HepG2 (cell line): ENCODE data around the gene PDPK1. TPM values are rescaled to one million over a fixed set of nuclear protein-coding genes. Genes with fewer than 3 reads are reported as not detected.

Experiments
- HINFP ChIP-seq: sonication (generic); formaldehyde crosslinking; IDR thresholded peaks from 2 replicates; pipeline ENCODE4 v1.4.0; 2020; ENCODE audit warnings: low read depth, mild to moderate bottlenecking, missing genetic modification reagents
- HNRNPUL1 ChIP-seq: fragments of 200-400 bp; formaldehyde crosslinking; IDR thresholded peaks from 2 replicates; pipeline ENCODE4 v1.6.1; 2017; ENCODE audit warnings: low read depth, mild to moderate bottlenecking, low read length, moderate library complexity
- KDM5B ChIP-seq: sonication (generic); formaldehyde crosslinking; IDR thresholded peaks from 2 replicates; pipeline ENCODE4 v1.4.0; 2020; ENCODE audit warnings: missing genetic modification reagents, mild to moderate bottlenecking, borderline replicate concordance
- PAXIP1 ChIP-seq: sonication (generic); formaldehyde crosslinking; conservative IDR thresholded peaks from 2 replicates; pipeline ENCODE4 v1.4.0; 2020; ENCODE audit warnings: mild to moderate bottlenecking, missing genetic modification reagents, moderate library complexity
- POGZ ChIP-seq: sonication (generic); formaldehyde crosslinking; IDR thresholded peaks from 2 replicates; pipeline ENCODE4 v1.4.0; 2020; ENCODE audit warnings: mild to moderate bottlenecking, missing genetic modification reagents
- RAD21 ChIP-seq: fragments of 450-650 bp; formaldehyde crosslinking; IDR thresholded peaks from 2 replicates; pipeline ENCODE4 v1.5.0; 2020; ENCODE audit warnings: mild to moderate bottlenecking
- TFAP4 ChIP-seq: sonication (generic); IDR thresholded peaks from 2 replicates; pipeline ENCODE4 v1.6.1; 2016; ENCODE audit warnings: low read depth, borderline replicate concordance
- TRAFD1 ChIP-seq: sonication (generic); formaldehyde crosslinking; IDR thresholded peaks from 2 replicates; pipeline ENCODE4 v1.5.1; 2020; ENCODE audit warnings: missing genetic modification reagents, mild to moderate bottlenecking, borderline replicate concordance
- ZNF274 ChIP-seq: sonication (generic); formaldehyde crosslinking; IDR thresholded peaks from 2 replicates; pipeline ENCODE4 v1.5.1; 2020; ENCODE audit warnings: mild to moderate bottlenecking, missing genetic modification reagents
- ZNF570 ChIP-seq: sonication (generic); formaldehyde crosslinking; IDR thresholded peaks from 2 replicates; pipeline ENCODE4 v1.4.0; 2020; ENCODE audit warnings: mild to moderate bottlenecking, missing genetic modification reagents, borderline replicate concordance
- polyA plus RNA-seq, 8 experiments: library from polyadenylated mRNA; depleted of rRNA in 3 of 8; stranded (reverse) in 7 of 8; unstranded in 1 of 8; fragments of >200 nt; fragmentation: Illumina TruSeq in 4 of 8; extraction: Trizol in 4 of 8; gene quantifications; 2 replicates each; pipeline versions ENCODE4 v1.2.1 to v1.2.3, GENCODE V29; 2011 to 2016; ENCODE audit warnings: low read depth in 4 of 8, missing spikeins in 1 of 8, mixed read lengths in 1 of 8; ENCODE audit not compliant: insufficient read depth in 1 of 8
- total RNA-seq, 5 experiments: library from RNA; depleted of rRNA; stranded (reverse); fragments of >200 nt; fragmentation: Illumina TruSeq; extraction: Trizol; gene quantifications; 2 replicates each; pipeline ENCODE4 v1.2.3, GENCODE V29; 2016; ENCODE audit warnings: low read depth in 1 of 5
- TF ChIP-seq, protein P1 (sequence below): IDR thresholded peaks from 2 replicates; pipeline ENCODE4 v1.6.1; 2018; ENCODE audit warnings: missing genetic modification reagents
- TF ChIP-seq, protein P2 (sequence below), 2 experiments: sonication (generic) in 1 of 2; formaldehyde crosslinking in 1 of 2; IDR thresholded peaks; 2 replicates each; pipeline versions ENCODE4 v1.4.0 to v1.6.1; 2018 to 2020; ENCODE audit warnings: missing genetic modification reagents in 2 of 2, borderline replicate concordance in 1 of 2, low read depth in 1 of 2, mild to moderate bottlenecking in 1 of 2, missing biosample characterization in 1 of 2
- TF ChIP-seq, protein P3 (sequence below): sonication (generic); formaldehyde crosslinking; IDR thresholded peaks from 2 replicates; pipeline ENCODE4 v1.4.0; 2020; ENCODE audit warnings: missing genetic modification reagents

PDPK1 gene
- total and polyA plus RNA-seq, 2 of the 13 experiments (the other 11 are each of a cell fraction or from before 2014, with no cell fraction given) = 59.6 to 129 TPM

- TF ChIP-seq, protein P1, sequence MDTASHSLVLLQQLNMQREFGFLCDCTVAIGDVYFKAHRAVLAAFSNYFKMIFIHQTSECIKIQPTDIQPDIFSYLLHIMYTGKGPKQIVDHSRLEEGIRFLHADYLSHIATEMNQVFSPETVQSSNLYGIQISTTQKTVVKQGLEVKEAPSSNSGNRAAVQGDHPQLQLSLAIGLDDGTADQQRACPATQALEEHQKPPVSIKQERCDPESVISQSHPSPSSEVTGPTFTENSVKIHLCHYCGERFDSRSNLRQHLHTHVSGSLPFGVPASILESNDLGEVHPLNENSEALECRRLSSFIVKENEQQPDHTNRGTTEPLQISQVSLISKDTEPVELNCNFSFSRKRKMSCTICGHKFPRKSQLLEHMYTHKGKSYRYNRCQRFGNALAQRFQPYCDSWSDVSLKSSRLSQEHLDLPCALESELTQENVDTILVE (CRISPR knock-in tag) = peak; percentile 36; the same call in 1 of the 2 replicates
- TF ChIP-seq ZNF274 (CRISPR knock-in tag) (peak; percentile 72; the same call in 1 of the 2 replicates), TFAP4 (no peak; the same call in 1 of the 2 replicates), ZNF570 (CRISPR knock-in tag) (no peak), TRAFD1 (CRISPR knock-in tag) (no peak; the same call in 1 of the 2 replicates), KDM5B (peak; percentile 81), HINFP (peak; percentile 21; the same call in 1 of the 2 replicates), PAXIP1 (peak; percentile 42; the same call in 1 of the 2 replicates), POGZ (peak; percentile 62), RAD21 (CRISPR knock-in tag) (peak; percentile 48; the same call in 1 of the 2 replicates), HNRNPUL1 (peak; percentile 93)
- TF ChIP-seq, protein P2, sequence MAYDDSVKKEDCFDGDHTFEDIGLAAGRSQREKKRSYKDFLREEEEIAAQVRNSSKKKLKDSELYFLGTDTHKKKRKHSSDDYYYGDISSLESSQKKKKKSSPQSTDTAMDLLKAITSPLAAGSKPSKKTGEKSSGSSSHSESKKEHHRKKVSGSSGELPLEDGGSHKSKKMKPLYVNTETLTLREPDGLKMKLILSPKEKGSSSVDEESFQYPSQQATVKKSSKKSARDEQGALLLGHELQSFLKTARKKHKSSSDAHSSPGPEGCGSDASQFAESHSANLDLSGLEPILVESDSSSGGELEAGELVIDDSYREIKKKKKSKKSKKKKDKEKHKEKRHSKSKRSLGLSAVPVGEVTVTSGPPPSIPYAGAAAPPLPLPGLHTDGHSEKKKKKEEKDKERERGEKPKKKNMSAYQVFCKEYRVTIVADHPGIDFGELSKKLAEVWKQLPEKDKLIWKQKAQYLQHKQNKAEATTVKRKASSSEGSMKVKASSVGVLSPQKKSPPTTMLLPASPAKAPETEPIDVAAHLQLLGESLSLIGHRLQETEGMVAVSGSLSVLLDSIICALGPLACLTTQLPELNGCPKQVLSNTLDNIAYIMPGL (CRISPR knock-in tag; IDR thresholded peaks at IDR 0.05; ENCODE audit: borderline replicate concordance in 1 of 2, low read depth in 1 of 2) = peak in 1 of 2 experiments; percentile 28; a peak in 1 of 4 replicates
- TF ChIP-seq, protein P3, sequence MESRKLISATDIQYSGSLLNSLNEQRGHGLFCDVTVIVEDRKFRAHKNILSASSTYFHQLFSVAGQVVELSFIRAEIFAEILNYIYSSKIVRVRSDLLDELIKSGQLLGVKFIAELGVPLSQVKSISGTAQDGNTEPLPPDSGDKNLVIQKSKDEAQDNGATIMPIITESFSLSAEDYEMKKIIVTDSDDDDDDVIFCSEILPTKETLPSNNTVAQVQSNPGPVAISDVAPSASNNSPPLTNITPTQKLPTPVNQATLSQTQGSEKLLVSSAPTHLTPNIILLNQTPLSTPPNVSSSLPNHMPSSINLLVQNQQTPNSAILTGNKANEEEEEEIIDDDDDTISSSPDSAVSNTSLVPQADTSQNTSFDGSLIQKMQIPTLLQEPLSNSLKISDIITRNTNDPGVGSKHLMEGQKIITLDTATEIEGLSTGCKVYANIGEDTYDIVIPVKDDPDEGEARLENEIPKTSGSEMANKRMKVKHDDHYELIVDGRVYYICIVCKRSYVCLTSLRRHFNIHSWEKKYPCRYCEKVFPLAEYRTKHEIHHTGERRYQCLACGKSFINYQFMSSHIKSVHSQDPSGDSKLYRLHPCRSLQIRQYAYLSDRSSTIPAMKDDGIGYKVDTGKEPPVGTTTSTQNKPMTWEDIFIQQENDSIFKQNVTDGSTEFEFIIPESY = 0 out of 2 replicates have a peak, but pooled peaks have one; percentile 13
These were observed 5.9 kb upstream of the PDPK1 start (continued) for GRCh38 chr16:2531696-2532493.
